PC-3 (cell line): ENCODE results near the gene MARCHF3.

ENCODE experiments used
- EZH2 ChIP-seq: fragments of 300-600 bp; sonication (generic); IDR thresholded peaks from one replicate; pipeline ENCODE4 v1.6.1; 2017; ENCODE audit warnings: antibody characterized with exemption, mild to moderate bottlenecking, low read length; ENCODE audit not compliant: unreplicated experiment
- TF ChIP-seq, protein P1 (sequence below): fragments of 300-600 bp; sonication (generic); conservative IDR thresholded peaks from 2 replicates; pipeline ENCODE4 v1.5.1; 2017; ENCODE audit warnings: antibody characterized with exemption, low read depth, mild to moderate bottlenecking, low read length

GRCh38 chr5:126852841-126853271 is 177.5 kb downstream of the MARCHF3 start:
- no peak for TF ChIP-seq EZH2
- TF ChIP-seq, protein P1, sequence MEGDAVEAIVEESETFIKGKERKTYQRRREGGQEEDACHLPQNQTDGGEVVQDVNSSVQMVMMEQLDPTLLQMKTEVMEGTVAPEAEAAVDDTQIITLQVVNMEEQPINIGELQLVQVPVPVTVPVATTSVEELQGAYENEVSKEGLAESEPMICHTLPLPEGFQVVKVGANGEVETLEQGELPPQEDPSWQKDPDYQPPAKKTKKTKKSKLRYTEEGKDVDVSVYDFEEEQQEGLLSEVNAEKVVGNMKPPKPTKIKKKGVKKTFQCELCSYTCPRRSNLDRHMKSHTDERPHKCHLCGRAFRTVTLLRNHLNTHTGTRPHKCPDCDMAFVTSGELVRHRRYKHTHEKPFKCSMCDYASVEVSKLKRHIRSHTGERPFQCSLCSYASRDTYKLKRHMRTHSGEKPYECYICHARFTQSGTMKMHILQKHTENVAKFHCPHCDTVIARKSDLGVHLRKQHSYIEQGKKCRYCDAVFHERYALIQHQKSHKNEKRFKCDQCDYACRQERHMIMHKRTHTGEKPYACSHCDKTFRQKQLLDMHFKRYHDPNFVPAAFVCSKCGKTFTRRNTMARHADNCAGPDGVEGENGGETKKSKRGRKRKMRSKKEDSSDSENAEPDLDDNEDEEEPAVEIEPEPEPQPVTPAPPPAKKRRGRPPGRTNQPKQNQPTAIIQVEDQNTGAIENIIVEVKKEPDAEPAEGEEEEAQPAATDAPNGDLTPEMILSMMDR: no peak
